ENCODE data around the gene FAM47E.

DNA sequence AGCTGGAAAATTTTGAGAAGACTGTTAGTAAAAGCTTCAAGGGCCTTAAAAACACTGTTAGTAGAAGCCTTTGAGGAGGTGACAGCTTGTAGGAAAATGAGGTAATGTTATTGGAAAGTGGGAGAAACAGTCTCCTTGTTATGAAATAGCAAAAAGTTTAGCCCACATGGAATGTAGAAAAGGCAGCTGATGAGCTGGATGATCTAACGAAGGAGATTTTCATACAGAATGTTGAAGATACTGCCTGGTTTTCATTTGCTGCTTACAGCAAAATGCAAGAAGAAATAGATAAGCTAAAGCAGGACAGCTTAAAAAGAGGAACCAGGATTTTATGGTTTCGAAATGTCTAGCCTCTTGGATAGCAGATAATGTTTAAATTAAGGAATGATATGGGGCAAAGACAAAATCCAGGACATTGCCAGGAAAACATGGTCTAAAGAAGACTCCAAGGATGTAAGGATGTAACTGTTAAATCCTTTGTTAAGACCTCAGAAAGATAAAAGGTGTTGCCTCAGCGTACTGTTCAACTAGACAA is 44.8 kb downstream of the FAM47E start:
- TF ChIP-seq TAF1 (IDR thresholded peaks at IDR 0.05; ENCODE audit: borderline replicate concordance, insufficient read depth, low read length), result no peak
- no peak for TF ChIP-seq POLR2AphosphoS5 (IDR thresholded peaks at IDR 0.05; ENCODE audit: low read depth, low read length)
- TF ChIP-seq, protein P1, sequence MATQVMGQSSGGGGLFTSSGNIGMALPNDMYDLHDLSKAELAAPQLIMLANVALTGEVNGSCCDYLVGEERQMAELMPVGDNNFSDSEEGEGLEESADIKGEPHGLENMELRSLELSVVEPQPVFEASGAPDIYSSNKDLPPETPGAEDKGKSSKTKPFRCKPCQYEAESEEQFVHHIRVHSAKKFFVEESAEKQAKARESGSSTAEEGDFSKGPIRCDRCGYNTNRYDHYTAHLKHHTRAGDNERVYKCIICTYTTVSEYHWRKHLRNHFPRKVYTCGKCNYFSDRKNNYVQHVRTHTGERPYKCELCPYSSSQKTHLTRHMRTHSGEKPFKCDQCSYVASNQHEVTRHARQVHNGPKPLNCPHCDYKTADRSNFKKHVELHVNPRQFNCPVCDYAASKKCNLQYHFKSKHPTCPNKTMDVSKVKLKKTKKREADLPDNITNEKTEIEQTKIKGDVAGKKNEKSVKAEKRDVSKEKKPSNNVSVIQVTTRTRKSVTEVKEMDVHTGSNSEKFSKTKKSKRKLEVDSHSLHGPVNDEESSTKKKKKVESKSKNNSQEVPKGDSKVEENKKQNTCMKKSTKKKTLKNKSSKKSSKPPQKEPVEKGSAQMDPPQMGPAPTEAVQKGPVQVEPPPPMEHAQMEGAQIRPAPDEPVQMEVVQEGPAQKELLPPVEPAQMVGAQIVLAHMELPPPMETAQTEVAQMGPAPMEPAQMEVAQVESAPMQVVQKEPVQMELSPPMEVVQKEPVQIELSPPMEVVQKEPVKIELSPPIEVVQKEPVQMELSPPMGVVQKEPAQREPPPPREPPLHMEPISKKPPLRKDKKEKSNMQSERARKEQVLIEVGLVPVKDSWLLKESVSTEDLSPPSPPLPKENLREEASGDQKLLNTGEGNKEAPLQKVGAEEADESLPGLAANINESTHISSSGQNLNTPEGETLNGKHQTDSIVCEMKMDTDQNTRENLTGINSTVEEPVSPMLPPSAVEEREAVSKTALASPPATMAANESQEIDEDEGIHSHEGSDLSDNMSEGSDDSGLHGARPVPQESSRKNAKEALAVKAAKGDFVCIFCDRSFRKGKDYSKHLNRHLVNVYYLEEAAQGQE (IDR thresholded peaks at IDR 0.05; ENCODE audit: insufficient read depth in 1 of 2, low read depth in 2 of 2, low read length in 2 of 2), result no peak
